Body of pancreas (tissue), 4 donors: ENCODE measurements around the gene RILPL2. TPM values are rescaled to one million over a fixed set of nuclear protein-coding genes. Genes with fewer than 3 reads are reported as not detected.

ENCODE experiments used
- ATAC-seq: fragments of 150-250 bp; one replicate; pipeline ENCODE4 v1.9.1; 2016
- DNase-seq, 4 donors: peaks; one replicate each; pipeline ENCODE4 v3.0.0-alpha.2; 2019
- H3K27ac ChIP-seq, 4 donors: fragments of 200-600 bp; sonication (generic); 1 replicate in 3 of 4; 2 replicates in 1 of 4; pipeline versions ENCODE4 v1.5.1 to v1.6.1; 2016 to 2019; ENCODE audit warnings: mild to moderate bottlenecking in 1 of 4, mixed read lengths in 1 of 4, moderate library complexity in 1 of 4
- H3K27me3 ChIP-seq, 2 donors: fragments of 200-600 bp; sonication (generic); one replicate each; pipeline ENCODE4 v1.6.0; 2016; ENCODE audit warnings: mild to moderate bottlenecking in 1 of 2
- H3K36me3 ChIP-seq, 2 donors: fragments of 200-600 bp; sonication (generic); replicated peaks in 1 of 2; 2 replicates each; pipeline ENCODE4 v1.5.1; 2016; ENCODE audit warnings: low read depth in 2 of 2; ENCODE audit not compliant: insufficient read depth in 1 of 2
- H3K4me1 ChIP-seq: fragments of 200-600 bp; sonication (generic); one replicate; pipeline ENCODE4 v1.6.0; 2016
- H3K4me3 ChIP-seq, 2 donors: fragments of 200-600 bp; sonication (generic); 1 replicate in 1 of 2; 2 replicates in 1 of 2; pipeline ENCODE4 v1.5.1; 2016 to 2019
- H3K9me3 ChIP-seq, 3 donors: fragments of 200-600 bp; sonication (generic); 1 replicate in 2 of 3; 2 replicates in 1 of 3; pipeline ENCODE4 v1.5.1; 2016
- POLR2A ChIP-seq, 3 donors: fragments of 450-650 bp; IDR thresholded peaks; one replicate each; pipeline ENCODE4 v1.6.1; 2016; ENCODE audit warnings: antibody characterized with exemption in 3 of 3, mild to moderate bottlenecking in 2 of 3
- WGBS, 2 donors: methylation state at CpG; one replicate each; pipeline ENCODE4 v1.1.5; 2017; 5-methylcytosine and 5-hydroxymethylcytosine counted together
- intact Hi-C: fragments of 100-400 bp; cut with DNase I; formaldehyde crosslinking; loops from one replicate; pipeline ENCODE4 v1.15.1; 2023
- total RNA-seq, 2 donors: library from RNA; depleted of rRNA; stranded (reverse); fragments of >200 nt; gene quantifications; one replicate each; pipeline ENCODE4 v1.1.0, GENCODE V29; 2016
- TF ChIP-seq, protein P1 (sequence below), 7 experiments: fragments of 450-650 bp in 4 of 7; fragments of 200-600 bp in 3 of 7; sonication (generic) in 3 of 7; IDR thresholded peaks; one replicate each; pipeline ENCODE4 v1.5.1; 2016 to 2019; ENCODE audit warnings: antibody characterized with exemption in 7 of 7

Gene RILPL2
- total RNA-seq, 2 donors from 2014 or later, result 2.6 TPM

DNA sequence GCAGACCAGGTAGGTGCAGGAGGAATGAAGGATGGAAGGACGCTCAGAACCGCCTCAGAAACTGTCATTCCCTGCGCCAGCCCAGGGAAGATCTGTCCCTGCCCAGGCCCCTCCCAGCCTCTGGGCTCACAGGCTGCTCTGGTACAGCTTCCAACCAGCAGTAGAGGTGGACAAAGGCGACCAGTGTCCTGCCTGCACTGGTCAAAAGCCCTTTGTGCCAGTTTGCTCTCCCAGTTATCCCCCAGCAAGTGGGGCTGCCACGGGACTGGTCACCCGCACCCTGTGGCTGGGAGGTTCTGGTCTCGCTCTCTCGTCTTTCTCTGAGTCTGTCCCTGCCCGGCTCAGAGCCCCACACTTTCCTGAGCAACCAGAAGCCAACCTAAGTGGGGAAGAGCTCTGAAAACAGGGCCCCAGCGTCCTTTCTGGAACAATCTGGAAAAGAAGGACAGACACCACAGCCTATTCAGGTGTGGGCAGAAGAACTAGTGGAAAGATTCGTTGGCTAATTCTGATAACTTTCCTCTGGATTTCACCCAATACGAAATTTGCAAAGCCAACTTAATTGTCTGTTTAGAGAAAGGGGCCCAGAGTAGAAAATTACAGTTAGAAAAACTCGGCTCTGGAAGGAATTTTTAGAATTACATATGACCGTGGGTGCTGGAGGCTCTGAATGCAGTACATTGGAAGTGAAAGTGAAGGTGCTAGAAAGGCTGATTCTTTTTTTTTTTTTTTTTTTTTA, 43.1 kb upstream of the RILPL2 start:
- DNase-seq, result no peak
- ATAC-seq, result no peak
- Histone ChIP-seq H3K27me3 (no peaks in the 10 kb centered on the region), H3K36me3 (no peaks in the 10 kb centered on the region), H3K27ac (no peak overlapping the region), H3K9me3 (no peaks in the 10 kb centered on the region), H3K4me1 (no peaks in the 10 kb centered on the region), H3K4me3 (no peak overlapping the region)
- 73 to 77% methylated on average over 14 of the region's 14 CpGs for WGBS, 2 donors
- TF ChIP-seq, protein P1, sequence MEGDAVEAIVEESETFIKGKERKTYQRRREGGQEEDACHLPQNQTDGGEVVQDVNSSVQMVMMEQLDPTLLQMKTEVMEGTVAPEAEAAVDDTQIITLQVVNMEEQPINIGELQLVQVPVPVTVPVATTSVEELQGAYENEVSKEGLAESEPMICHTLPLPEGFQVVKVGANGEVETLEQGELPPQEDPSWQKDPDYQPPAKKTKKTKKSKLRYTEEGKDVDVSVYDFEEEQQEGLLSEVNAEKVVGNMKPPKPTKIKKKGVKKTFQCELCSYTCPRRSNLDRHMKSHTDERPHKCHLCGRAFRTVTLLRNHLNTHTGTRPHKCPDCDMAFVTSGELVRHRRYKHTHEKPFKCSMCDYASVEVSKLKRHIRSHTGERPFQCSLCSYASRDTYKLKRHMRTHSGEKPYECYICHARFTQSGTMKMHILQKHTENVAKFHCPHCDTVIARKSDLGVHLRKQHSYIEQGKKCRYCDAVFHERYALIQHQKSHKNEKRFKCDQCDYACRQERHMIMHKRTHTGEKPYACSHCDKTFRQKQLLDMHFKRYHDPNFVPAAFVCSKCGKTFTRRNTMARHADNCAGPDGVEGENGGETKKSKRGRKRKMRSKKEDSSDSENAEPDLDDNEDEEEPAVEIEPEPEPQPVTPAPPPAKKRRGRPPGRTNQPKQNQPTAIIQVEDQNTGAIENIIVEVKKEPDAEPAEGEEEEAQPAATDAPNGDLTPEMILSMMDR (IDR thresholded peaks at IDR 0.05), result no peak
- no peak for TF ChIP-seq POLR2A (IDR thresholded peaks at IDR 0.05)
- intact Hi-C loops, result no loop called here

DNA sequence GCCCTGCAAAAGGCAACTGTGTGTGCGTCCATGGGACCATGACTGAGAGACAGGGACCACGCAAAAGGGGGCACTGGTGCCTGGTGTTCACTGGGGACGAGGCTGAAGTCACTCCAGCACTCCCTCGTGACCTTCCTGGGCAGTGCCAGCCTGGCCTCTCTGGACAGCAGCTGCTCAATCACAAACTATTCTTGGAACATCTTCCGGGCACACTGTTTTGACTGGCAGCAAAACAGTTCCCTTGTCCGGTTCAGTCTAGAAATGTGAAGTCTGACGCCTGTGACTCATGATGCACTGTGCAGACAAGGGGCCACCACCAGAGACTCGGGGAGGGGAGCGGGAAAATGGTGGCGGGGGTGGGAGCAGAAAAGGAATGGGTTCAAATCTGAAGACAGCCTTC, 42.3 kb upstream of the RILPL2 start:
- no peak for TF ChIP-seq POLR2A (IDR thresholded peaks at IDR 0.05)
- TF ChIP-seq, protein P1 (IDR thresholded peaks at IDR 0.05), result no peak
- H3K27me3 ChIP-seq, result no peaks in the 10 kb centered on the region
- no peaks in the 10 kb centered on the region for H3K4me1 ChIP-seq
- no peaks in the 10 kb centered on the region for H3K36me3 ChIP-seq
- 85 to 92% methylated on average over 10 of the region's 10 CpGs for WGBS, 2 donors
- no peaks in the 10 kb centered on the region for H3K9me3 ChIP-seq
- intact Hi-C loops, result no loop called here
- H3K27ac ChIP-seq, result no peak overlapping the region
- ATAC-seq (peak; percentile 33), DNase-seq (no peak)
- H3K4me3 ChIP-seq, result no peak overlapping the region

DNA sequence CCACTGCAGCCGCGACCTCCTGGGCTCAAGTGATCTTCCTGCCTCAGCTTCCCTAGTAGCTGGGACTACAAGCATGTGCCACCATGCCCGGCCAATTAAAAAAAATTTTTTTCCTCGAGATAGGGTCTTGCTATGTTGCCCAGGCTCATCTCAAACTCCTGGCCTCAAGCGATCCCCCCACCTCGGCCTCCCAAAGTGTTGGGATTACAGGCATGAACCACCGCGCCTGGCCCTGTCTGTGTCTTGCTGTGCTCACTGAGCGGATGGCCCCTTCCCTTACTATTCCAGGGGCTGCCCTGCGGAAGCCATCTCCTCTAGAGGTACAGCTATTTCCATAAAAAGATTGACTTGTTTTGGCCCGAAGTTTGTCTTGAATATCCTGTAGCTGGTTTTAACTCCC, 41.6 kb upstream of the RILPL2 start:
- no peaks in the 10 kb centered on the region for H3K27me3 ChIP-seq
- no peaks in the 10 kb centered on the region for H3K36me3 ChIP-seq
- TF ChIP-seq, protein P1 (IDR thresholded peaks at IDR 0.05), result no peak
- no peak for TF ChIP-seq POLR2A (IDR thresholded peaks at IDR 0.05)
- DNase-seq, result no peak
- H3K9me3 ChIP-seq, result no peaks in the 10 kb centered on the region
- H3K4me3 ChIP-seq, result no peak overlapping the region
- H3K4me1 ChIP-seq, result no peaks in the 10 kb centered on the region
- 85 to 93% methylated on average over 11 of the region's 11 CpGs for WGBS, 2 donors
- intact Hi-C loops, result no loop called here
- no peak for ATAC-seq
- no peak overlapping the region for H3K27ac ChIP-seq

DNA sequence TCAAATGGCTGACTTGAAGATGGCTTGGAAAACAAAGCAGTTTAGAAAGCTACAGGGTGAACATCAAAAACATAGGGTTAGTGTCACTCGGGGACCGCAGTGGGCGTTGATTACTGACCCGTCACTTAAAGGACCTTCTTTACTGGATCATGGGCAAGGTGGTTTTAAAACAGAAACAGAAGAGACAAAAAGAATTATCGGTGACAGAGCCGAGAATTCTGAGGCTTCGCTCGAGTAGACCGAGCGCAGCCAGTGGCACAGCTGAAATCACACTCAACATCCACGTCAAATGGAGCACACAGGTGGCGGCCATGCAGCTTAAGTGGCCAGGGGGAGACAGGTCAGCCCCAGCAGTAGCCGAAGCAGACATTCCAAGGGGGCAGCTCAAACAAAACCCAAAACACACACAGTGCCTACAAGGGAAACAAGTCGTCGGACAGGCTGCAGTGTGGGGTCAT, 38.8 kb upstream of the RILPL2 start:
- Histone ChIP-seq H3K27ac (no peak overlapping the region), H3K4me1 (no peaks in the 10 kb centered on the region), H3K4me3 (no peak overlapping the region), H3K9me3 (no peaks in the 10 kb centered on the region), H3K36me3 (peaks cover 0 to 2% of the 10 kb centered on the region in 2 donors), H3K27me3 (no peaks in the 10 kb centered on the region)
- ATAC-seq (no peak), DNase-seq (no peak)
- intact Hi-C loops, result no loop called here
- TF ChIP-seq, protein P1 (IDR thresholded peaks at IDR 0.05), result no peak
- no peak for TF ChIP-seq POLR2A (IDR thresholded peaks at IDR 0.05)
- 87 to 88% methylated on average over 15 of the region's 15 CpGs for WGBS, 2 donors
